Glutamatergic neuron (in vitro differentiated cells): ENCODE results near the gene MYT1. TPM values are rescaled to one million over a fixed set of nuclear protein-coding genes. Genes with fewer than 3 reads are reported as not detected.

Experiments used
- DNase-seq: peaks from one replicate; pipeline ENCODE4 v3.0.0; 2022
- H3K27ac Mint-ChIP-seq: one replicate; pipeline ENCODE4 v1.8.0; 2020; ENCODE audit warnings: mild to moderate bottlenecking, mixed read lengths, inconsistent platforms; ENCODE audit not compliant: unreplicated experiment
- H3K27me3 Mint-ChIP-seq: one replicate; pipeline ENCODE4 v1.8.0; 2020; ENCODE audit warnings: mild to moderate bottlenecking, moderate library complexity, mixed read lengths, inconsistent platforms; ENCODE audit not compliant: unreplicated experiment
- H3K36me3 Mint-ChIP-seq: one replicate; pipeline ENCODE4 v1.8.0; 2020; ENCODE audit warnings: mild to moderate bottlenecking, mixed read lengths, inconsistent platforms; ENCODE audit not compliant: unreplicated experiment
- H3K4me1 Mint-ChIP-seq: one replicate; pipeline ENCODE4 v1.8.0; 2020; ENCODE audit warnings: mild to moderate bottlenecking, low read depth, mixed read lengths, inconsistent platforms; ENCODE audit not compliant: unreplicated experiment
- H3K4me3 Mint-ChIP-seq: one replicate; pipeline ENCODE4 v1.8.0; 2020; ENCODE audit warnings: mild to moderate bottlenecking, mixed read lengths, inconsistent platforms; ENCODE audit not compliant: unreplicated experiment
- H3K9me3 Mint-ChIP-seq: one replicate; pipeline ENCODE4 v1.8.0; 2020; ENCODE audit warnings: mild to moderate bottlenecking, moderate library complexity, mixed read lengths, inconsistent platforms; ENCODE audit not compliant: unreplicated experiment
- total RNA-seq: library from RNA; stranded (reverse); fragmentation: NEBNext Ultra II Directional; extraction: Animal tissue kit (Norgen Biotek cat#: 25700); gene quantifications from one replicate; pipeline ENCODE4 v1.2.1, GENCODE V29; 2021; ENCODE audit not compliant: unreplicated experiment
- TF ChIP-seq, protein P1 (sequence below): fragments of 200-600 bp; sonication (generic); IDR thresholded peaks from one replicate; pipeline ENCODE4 v1.5.0; 2021; ENCODE audit not compliant: partially characterized antibody, unreplicated experiment

MYT1 gene
- total RNA-seq, 1 donor from 2014 or later: 159 TPM

DNA sequence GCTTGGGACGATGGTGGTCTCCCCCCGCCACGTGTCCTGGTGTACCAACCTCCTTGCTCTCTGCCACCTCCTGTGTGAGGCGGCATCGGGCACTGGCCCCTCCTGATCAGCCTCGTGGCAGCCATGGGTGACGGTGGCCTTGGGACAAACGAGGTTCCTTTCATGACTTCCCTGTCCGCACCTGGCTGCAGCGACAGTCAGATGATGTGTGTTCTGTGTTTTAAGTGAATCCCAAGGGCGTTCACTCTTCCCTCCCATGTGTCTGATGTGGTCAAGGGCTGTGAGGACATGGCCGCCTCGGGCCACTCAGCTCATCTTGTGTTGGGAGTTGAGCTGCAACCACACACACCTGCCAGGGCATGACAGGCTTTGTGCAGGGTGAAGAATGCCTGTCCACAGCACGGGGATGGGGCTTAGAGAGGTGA lies 60.9 kb downstream of the MYT1 start:
- TF ChIP-seq, protein P1, sequence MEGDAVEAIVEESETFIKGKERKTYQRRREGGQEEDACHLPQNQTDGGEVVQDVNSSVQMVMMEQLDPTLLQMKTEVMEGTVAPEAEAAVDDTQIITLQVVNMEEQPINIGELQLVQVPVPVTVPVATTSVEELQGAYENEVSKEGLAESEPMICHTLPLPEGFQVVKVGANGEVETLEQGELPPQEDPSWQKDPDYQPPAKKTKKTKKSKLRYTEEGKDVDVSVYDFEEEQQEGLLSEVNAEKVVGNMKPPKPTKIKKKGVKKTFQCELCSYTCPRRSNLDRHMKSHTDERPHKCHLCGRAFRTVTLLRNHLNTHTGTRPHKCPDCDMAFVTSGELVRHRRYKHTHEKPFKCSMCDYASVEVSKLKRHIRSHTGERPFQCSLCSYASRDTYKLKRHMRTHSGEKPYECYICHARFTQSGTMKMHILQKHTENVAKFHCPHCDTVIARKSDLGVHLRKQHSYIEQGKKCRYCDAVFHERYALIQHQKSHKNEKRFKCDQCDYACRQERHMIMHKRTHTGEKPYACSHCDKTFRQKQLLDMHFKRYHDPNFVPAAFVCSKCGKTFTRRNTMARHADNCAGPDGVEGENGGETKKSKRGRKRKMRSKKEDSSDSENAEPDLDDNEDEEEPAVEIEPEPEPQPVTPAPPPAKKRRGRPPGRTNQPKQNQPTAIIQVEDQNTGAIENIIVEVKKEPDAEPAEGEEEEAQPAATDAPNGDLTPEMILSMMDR: no peak
- peak overlapping the region; percentile 33 for H3K27ac Mint-ChIP-seq
- H3K4me1 Mint-ChIP-seq: peaks cover 43% of the 10 kb centered on the region
- peaks cover 21% of the 10 kb centered on the region for H3K9me3 Mint-ChIP-seq
- peak overlapping the region; percentile 52 for H3K4me3 Mint-ChIP-seq
- no peaks in the 10 kb centered on the region for H3K36me3 Mint-ChIP-seq
- DNase-seq: no peak
- peaks cover 26% of the 10 kb centered on the region for H3K27me3 Mint-ChIP-seq

DNA sequence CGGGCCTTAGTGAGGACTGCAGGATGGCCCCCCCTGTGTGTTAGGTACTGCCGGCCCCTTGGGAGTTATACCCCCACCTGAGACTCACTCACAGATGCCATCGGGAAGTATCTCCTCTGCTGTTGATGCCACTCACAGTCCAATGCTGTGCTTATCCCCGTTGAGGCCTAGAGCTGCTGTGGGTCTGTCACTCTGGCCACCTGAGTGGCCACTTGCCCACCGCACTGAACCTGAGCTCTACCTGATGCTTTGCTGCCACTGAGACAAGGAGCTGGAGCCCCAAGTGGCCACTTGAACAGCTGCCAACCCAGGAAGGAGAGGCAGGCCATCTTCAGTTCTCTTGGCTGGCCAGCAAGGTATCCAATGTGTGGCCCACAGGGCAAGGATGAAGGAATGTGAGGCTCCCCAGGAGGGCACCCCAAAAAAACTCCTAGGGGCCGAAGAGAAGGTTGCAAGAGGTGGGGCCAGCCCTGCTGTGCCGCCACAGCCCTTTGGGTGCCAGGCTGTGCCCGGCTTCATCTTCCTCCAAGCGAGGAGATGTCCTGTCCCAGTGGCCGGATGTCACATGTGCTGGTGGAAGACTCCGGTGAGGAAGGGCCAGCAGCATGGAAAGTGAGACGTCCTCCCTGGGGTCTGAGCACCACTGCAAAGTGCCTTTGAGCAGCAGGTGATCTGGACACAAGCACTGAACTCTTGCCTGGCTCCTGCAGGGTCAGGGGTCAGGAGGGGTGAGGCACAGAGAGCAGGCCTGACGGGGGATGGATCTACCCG lies 61.8 kb downstream of the MYT1 start:
- H3K9me3 Mint-ChIP-seq: peaks cover 22% of the 10 kb centered on the region
- peak overlapping the region; percentile 6 for H3K4me3 Mint-ChIP-seq
- peaks cover 43% of the 10 kb centered on the region for H3K4me1 Mint-ChIP-seq
- TF ChIP-seq, protein P1: no peak
- no peak for DNase-seq
- no peaks in the 10 kb centered on the region for H3K36me3 Mint-ChIP-seq
- peaks cover 27% of the 10 kb centered on the region for H3K27me3 Mint-ChIP-seq
- H3K27ac Mint-ChIP-seq: peak overlapping the region; percentile 26

DNA sequence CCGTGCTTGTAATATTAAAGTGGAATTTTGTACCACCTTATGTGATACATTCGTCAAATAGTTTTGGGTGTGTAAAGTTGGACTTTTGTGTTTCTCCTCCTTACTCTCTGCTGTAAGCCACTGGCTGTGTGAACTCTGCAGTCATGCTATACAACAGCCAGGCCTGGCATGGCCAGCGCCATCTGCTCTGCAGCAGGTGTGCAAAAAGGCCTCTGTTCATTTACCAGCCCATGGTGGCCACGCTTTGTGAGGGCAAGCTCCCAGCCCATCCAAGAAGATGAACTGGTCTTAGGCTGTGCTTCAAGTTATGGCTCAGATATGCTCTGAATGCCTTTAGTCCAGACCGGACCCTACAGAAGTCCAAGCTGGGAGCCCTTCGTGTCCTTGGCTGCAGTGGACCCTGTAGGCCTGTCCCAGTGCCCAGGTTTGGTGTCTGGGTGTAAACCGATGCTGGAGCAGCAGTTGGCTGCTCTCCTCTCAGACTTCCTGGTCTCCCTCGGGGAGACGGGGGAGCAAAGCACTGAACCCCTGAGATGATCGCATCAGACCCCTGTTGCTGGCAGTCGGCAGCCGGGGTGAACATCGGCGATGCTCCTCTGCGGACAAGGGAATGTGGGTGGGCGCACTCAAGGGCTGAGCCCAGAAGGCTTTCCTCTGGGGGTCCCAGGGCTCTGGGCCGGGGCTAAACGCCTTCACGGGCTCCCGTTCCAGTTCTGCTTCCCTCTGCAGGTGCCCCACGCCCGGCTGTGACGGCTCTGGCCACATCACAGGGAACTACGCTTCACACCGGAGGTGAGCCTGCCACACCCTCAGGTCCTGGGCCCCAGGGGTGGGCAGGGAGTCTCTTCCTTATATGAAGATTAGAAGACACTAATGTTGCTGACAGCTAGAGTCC lies 62.7 kb downstream of the MYT1 start:
- Mint-ChIP-seq H3K9me3 (peaks cover 22% of the 10 kb centered on the region), H3K4me1 (peaks cover 39% of the 10 kb centered on the region), H3K4me3 (peak overlapping the region; percentile 6), H3K27ac (peak overlapping the region; percentile 26), H3K27me3 (peaks cover 26% of the 10 kb centered on the region), H3K36me3 (no peaks in the 10 kb centered on the region)
- DNase-seq: peak; percentile 8
- TF ChIP-seq, protein P1: no peak

DNA sequence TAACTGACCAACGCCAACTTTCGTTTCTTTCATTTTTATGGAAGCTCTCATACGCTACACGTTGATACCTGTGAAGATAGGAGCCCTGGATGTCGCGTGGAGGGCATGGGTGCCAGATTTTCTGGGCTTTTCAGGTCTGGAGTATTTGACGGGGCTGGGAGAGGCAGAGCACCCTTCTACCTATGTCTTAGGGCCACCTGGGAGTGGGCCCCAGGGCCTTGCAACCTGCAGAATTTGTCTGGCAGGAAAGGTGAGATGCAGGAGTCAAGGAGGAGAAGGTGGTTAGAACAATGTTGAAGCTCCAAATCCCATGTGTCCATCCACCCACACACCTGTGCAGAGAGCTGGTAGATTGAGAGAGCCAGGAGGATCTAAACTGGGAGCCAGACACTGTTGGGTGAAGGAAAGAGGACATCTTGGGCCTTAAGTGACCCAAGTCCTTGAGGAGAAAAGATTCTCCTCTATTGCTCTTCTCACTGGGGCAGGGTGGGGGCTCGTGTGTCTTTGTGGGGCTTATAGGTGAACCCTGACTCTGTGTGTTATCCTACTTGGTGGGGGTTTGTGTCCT lies 63.9 kb downstream of the MYT1 start:
- TF ChIP-seq, protein P1: no peak
- Mint-ChIP-seq H3K27me3 (peaks cover 31% of the 10 kb centered on the region), H3K9me3 (peaks cover 23% of the 10 kb centered on the region), H3K36me3 (peaks cover 4% of the 10 kb centered on the region), H3K27ac (peak overlapping the region; percentile 33), H3K4me1 (peaks cover 33% of the 10 kb centered on the region), H3K4me3 (no peak overlapping the region)
- peak; percentile 4 for DNase-seq
